ENCODE results near the gene UBE2J2.
A peak's percentile ranks its signal among the peaks of the same experiment; 100 is the strongest.

UBE2J2 gene

DNA sequence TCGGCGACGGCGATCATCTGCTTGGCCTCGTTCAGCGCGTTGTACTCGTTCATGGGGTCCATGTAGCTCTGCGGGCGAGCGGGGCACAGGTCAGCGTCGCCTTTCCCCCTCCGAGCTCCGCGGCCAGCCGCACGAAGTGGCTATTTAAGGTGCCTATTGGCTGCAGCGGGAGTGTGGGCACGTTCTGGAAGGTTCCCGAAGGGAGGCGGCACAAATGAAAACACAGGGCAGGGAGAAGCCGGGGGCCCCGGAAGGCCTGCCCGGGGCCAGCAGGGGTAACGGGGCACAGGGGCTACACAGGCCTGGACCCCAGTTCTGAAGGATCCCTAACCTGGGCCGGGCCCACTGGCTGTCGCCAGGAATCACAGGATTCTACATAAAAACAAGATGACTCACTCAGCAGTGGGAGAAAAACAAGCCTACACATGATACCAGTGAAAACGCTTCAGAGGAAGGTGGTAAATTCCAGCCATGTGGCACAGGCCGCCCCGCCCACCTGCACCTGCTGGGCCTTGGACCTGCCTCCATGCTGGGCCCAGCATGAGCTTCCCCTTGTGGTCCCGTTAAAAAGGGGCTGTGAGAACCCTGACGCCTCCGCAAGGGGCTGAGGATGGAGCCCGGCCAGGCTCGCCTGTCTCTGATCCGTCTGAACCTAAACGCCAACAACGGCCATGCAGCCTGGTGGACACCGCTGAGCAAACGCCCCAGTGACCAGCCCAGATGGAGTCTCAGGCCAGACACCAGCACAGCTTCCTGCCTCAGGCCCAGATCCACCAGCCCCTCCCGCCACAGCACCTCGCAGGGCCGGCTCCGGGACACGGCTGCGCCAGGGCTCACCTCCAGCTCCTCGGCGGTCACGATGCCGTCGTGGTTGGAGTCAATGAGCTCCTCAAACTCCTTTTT is 55.8 kb downstream of the UBE2J2 start:
- DNase-seq: no peak
- TF ChIP-seq GATA1 (IDR thresholded peaks at IDR 0.05; ENCODE audit: low read depth, low read length) (no peak), POLR2A (IDR thresholded peaks at IDR 0.05; ENCODE audit: low read length) (no peak)

DNA sequence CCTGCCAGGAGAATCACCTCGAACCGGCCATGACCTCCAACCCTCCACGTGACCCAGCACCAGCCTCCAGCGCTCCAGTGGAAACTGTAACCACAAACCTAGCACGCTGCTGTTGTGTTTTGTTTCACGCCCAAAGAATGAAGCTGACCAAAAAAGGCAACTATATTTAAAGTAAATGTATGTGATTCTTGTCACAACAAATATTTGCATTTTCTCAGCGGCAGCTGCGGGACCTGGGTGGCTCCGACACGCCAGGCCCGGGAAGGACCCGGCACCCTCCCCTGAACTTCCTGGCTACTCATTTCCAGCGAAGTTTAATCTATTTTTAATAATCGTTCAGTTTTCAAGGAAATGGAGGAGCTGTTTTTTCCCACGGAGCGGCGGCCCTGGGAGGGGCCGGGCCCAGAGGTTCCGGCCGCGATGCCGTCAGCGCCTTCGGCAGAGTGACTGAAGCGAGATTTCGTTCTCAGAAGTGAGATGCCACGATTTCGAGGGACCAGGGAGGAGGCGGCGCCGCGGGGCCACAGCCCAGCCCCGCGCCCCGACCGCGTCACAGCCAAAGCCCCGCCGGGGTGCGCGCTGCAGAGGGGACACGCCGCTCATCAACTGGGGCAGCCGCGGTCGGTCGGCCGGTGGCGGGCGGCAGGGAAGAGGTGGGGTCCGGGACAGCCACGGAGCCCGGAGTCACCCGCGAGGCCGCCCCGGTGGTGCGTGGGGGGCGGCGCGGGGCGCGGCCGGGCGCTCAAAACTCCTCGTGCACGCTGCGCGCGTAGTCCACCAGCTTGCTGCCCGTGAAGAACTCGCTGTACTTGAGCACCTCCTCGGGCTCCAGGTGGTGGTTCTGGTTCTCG is 56.7 kb downstream of the UBE2J2 start:
- TF ChIP-seq GATA1 (IDR thresholded peaks at IDR 0.05; ENCODE audit: low read depth, low read length): no peak
- TF ChIP-seq POLR2A (IDR thresholded peaks at IDR 0.05; ENCODE audit: low read length): no peak
- DNase-seq: no peak

DNA sequence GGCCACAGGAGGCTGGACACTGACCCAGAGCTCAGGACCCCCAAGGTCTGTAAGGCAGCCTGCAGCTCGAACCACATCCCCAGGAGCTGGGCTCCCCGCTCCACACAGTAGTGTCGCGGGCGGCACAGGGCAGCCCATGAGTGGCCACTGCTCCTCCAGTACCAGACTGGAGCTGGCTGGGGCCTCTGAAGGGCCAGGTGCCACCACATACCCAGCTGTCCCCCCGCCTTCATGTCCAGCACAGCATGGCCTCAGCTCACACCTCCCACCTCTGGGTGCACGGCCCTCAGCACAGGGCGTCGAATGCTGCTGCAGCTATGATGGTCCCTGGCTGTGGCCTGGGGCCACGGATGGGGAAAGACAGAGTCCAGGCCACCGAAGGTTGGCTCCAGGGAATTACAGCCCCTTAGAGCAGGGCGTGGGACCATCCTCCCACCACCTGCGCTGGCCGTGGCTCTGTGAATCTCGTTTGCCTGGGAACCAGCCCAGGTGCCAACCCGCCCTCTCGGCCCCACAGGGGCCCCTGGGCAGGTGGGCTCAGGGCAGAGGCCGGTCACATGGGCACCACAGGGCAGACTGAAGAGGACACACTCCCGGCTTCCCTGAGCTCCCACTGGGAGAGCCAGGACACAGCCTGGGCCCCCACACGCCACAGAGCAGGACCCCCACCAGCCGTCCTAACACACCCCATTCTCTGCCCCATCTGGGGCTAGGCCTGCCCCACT is 57.6 kb downstream of the UBE2J2 start:
- DNase-seq: no peak

DNA sequence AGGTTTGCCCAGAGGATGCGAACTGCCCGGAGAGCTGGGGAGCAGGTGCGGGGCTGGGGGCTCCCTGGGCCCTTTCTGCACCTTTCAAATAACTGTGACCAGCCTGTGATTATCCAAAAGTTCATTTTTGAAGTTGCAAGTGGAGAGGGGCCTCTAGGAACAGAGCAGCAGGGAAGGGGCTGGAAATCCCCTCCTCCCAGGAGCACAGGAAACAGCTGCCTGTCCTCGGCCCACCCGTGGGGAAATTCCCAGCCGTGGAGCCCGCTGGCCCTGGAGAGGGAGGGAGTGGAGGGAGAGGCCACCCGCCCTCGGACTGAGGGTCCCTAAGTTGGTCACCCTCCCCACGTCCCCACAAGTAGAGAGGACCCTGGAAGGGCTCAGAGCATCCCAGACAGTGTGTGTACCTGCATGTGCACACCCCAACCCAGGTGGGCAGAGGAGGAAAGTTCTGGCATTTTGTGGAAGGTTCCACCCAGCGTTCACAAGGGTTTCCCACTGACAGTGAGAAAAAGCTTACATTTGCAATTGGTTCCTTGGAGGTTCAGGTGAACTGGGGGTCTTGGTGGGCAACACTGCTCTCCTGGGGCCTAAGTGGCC is 58.5 kb downstream of the UBE2J2 start:
- no peak for DNase-seq
- TF ChIP-seq POLR2A (IDR thresholded peaks at IDR 0.05; ENCODE audit: low read length) (no peak), GATA1 (IDR thresholded peaks at IDR 0.05; ENCODE audit: low read depth, low read length) (no peak)

More for the DNA sequence above, 57.6 kb downstream of the UBE2J2 start:
- no peak for TF ChIP-seq GATA1 (IDR thresholded peaks at IDR 0.05; ENCODE audit: low read depth, low read length)
- TF ChIP-seq POLR2A (IDR thresholded peaks at IDR 0.05; ENCODE audit: low read length): no peak

DNA sequence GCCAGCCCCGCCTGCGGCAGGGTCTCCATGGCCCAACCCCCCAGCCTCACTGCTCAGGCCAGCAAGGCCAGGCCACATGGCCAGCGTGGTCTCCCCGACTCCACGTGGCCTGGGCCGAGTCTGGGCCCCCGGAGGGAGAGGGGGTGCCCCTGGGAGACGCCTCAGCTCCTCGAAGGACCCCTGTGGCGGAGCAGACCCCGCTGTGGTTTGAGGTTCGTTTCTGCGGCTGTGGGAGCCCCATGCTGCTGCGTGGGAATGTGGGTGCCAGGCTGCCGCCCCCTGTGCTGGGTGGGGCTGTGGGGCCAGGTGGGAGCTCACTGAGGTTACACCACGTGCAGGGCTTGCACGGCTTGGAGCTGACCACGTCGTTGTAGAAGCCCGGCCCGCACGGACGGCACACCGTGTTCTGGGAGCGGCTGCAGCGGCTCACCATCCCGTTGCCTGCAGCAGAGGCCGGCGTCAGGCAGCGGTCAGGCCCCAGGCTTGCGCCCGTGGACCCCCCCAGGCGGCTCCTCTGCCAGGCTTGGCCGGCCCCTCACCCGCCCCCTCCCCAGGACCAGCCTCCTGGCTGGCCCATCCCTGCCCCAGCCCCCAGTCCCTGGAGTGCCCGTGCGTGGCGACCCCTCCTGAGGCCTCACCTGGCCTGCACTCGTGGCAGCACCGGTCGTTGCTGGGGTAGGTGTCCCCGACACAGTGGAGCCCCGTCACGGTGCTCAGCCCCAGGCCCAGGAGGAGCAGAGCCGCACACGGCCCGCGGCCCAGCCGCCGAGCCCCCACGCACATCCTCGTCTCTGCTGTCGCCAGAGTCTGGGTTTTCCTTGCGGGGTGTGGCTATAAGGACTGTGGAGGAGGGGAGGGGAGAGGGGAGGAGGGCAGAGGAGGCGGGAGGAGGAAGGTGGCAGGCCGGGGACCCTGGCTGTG is 60.0 kb downstream of the UBE2J2 start, which contains the start of gene TNFRSF4:
TSS of gene TNFRSF4 (minus strand) at position 809 of the 921 bp plus-strand sequence. CDS start at position 783, 26 bp downstream.
- DNase-seq: no peak
- no peak for TF ChIP-seq GATA1 (IDR thresholded peaks at IDR 0.05; ENCODE audit: low read depth, low read length)
- no peak for TF ChIP-seq POLR2A (IDR thresholded peaks at IDR 0.05; ENCODE audit: low read length)

DNA sequence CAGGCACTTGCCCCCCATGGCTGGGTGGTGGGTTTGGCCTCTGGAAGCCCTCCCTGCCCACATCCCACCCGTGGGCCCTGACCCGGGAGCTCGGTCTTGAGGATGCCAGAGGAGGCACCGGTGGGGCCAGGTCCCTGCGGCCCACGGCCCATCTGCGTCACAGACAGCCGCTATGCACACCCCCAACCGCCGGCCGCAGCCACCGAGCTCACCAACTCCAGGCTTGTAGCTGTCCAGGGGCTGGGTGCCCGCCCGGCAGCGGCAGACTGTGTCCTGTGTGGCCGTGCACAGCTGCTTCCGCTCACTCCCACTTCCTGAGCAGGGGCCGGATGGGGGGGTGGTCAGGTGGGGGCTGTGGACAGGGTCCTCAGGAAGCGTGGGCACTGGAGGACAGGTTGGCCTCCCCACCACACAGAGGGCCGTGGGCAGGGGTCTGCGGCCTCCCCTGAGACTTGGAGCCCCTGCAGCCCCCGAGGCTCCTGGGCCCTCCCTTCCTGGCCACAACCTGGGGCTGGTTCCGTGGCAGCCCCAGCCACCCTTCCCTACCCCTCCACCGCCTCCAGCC is 60.8 kb downstream of the UBE2J2 start:
- TF ChIP-seq POLR2A (IDR thresholded peaks at IDR 0.05; ENCODE audit: low read length): no peak
- TF ChIP-seq GATA1 (IDR thresholded peaks at IDR 0.05; ENCODE audit: low read depth, low read length): no peak
- peak in 1 of 2 experiments; percentile 16 for DNase-seq

DNA sequence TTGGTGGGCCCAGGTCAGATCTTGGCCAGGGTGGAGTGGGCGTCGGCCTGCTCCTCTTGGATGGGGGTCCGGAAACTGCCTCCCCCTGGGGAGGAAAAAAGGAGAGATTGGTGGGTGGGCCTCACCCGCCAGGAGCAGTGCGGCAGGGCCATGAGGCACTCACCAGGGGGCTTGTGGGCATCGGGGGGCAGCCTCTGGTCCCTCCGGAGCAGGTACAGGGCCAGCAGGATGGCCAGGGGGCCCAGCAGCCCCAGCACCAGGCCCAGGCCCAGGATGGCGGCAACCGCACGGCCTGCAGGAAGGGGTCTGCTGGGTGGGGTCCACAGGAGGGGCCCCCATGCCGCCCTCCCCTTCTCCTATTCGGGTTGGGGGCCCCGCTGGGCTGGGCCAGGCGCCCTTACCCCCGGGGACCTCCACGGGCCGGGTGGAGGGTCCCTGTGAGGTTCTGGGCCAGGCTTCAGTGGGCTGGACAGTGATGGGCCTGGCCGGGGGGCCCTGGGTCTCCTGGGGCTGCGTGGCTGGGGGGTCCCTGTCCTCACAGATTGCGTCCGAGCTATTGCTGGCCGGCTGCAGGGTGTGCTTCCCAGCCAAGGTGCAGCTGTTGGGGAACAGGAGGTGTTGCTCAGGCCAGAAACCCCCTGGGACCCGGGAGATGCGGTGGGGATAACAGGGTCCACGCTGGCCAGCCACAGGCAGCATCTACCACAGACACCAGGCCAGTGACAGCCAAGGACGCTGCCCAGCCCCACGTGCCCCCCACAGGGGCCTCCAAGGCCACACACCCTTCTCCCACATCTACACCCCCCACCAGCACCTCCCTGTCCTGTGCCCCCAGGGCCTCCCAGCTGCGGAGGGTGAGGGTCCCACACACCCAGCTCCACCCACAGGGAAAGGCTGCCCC is 61.9 kb downstream of the UBE2J2 start:
- no peak for TF ChIP-seq POLR2A (IDR thresholded peaks at IDR 0.05; ENCODE audit: low read length)
- TF ChIP-seq GATA1 (IDR thresholded peaks at IDR 0.05; ENCODE audit: low read depth, low read length): no peak
- no peak for DNase-seq

DNA sequence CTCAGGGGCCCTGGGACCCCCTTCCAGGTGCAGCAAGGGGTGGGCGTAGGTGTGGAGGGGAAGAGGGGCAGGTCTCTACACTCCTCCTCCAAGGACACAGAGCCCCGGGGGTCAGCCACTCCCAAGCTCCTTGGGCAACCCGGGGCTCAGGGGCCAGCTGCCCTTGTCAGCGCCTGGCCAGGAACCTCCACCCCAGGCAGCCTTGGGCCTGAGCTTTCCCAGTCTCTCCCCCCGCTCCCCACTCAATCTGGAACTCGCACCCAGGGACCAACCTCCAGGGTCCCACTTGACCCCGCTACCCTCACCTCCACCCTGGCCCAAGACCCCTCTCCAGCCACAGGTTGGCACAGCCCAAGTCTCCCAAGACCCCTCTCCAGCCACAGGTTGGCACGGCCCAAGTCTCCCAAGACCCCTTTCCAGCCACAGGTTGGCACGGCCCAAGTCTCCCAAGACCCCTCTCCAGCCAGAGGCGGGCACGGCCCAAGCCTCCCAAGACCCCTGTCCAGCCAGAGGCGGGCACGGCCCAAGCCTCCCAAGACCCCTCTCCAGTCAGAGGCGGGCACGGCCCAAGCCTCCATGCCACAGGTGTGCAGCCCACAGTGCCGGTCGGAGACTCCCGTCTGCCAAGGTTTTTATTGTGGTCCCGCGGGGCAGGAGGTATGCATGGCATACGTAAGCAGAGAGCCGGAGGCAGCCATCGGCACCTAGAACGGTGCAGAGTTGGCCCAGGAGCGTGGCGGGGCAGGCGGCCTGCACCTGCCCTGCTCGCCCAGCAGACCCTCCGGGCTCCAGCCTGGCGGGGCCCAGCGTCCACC is 62.7 kb downstream of the UBE2J2 start:
- TF ChIP-seq POLR2A (IDR thresholded peaks at IDR 0.05; ENCODE audit: low read length): no peak
- no peak for TF ChIP-seq GATA1 (IDR thresholded peaks at IDR 0.05; ENCODE audit: low read depth, low read length)
- DNase-seq: no peak

DNA sequence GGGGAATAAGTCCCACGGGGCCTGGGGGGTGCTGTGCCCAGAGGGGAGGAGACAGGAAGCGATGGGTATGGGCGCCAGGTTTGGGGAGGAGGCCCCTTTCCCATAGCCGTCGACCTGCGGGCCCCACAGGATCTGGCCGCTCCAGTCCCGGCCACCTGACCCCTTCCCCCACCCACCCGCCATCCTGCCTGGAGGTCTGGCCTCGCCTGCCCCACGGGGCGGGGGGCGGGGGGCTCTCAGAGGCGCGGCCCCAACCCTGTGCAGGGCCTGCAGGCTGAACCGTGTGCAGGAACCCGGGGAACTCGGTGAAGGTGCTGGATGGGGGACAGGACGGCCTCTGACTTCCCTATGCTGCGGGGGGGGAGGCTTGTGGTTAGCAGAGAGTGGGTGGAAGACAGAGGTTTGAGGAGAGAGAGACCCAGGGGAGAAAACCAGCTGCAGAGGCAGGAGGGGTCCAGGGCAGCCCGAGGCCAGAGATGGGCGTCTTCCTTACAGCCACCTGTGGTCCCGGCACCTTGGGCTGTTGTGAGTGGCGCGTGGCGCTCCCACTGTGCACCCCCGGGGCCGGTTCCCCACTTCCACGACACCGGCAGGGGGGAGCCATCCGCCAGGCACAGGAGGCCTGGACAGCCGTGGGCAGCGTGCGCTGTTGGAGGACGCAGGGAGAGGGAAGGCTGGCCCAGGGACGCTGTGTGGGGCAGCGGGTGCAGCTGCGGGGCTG is 64.8 kb downstream of the UBE2J2 start:
- no peak for TF ChIP-seq POLR2A (IDR thresholded peaks at IDR 0.05; ENCODE audit: low read length)
- no peak for TF ChIP-seq GATA1 (IDR thresholded peaks at IDR 0.05; ENCODE audit: low read depth, low read length)
- DNase-seq: no peak

DNA sequence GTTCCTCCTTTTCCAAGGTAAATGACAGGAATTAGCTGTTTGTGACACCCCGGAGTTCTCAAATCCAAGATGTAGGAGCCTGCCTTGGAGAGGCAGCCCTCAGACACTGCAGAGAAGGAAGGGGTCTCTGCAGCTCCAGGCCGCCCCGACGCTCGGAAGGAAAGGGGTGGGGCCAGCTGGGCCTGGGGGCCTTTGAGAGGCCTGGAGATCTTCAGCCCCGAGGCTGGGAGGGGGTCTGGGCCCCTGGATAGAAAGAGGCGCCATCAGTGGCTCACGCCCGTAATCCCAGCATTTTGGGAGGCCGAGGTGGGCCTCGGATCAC is 66.1 kb downstream of the UBE2J2 start:
- DNase-seq: no peak
- no peak for TF ChIP-seq GATA1 (IDR thresholded peaks at IDR 0.05; ENCODE audit: low read depth, low read length)
- no peak for TF ChIP-seq POLR2A (IDR thresholded peaks at IDR 0.05; ENCODE audit: low read length)
